ENCODE measurements around the gene MGMT. TPM values are rescaled to one million over a fixed set of nuclear protein-coding genes. Genes with fewer than 3 reads are reported as not detected.

MGMT gene
- total RNA-seq, 1 donor from 2014 or later, result 25.9 TPM

GRCh38 chr10:129444359-129444758 is 22.7 kb upstream of the MGMT start:
- Mint-ChIP-seq H3K36me3 (ENCODE audit: low read depth, unreplicated experiment) (no peaks in the 10 kb centered on the region), H3K27me3 (ENCODE audit: unreplicated experiment) (peaks cover 6% of the 10 kb centered on the region), H3K27ac (ENCODE audit: unreplicated experiment) (no peak overlapping the region), H3K9me3 (ENCODE audit: unreplicated experiment) (no peaks in the 10 kb centered on the region), H3K4me3 (ENCODE audit: unreplicated experiment) (no peak overlapping the region), H3K4me1 (ENCODE audit: unreplicated experiment) (no peaks in the 10 kb centered on the region)
- no peak for DNase-seq (ENCODE audit: low spot score)
- no peak for TF ChIP-seq CTCF (IDR thresholded peaks at IDR 0.05; ENCODE audit: unreplicated experiment)

GRCh38 chr10:129445436-129446182 is 21.4 kb upstream of the MGMT start:
- DNase-seq (ENCODE audit: low spot score), result no peak
- H3K9me3 Mint-ChIP-seq (ENCODE audit: unreplicated experiment), result no peaks in the 10 kb centered on the region
- TF ChIP-seq CTCF (IDR thresholded peaks at IDR 0.05; ENCODE audit: unreplicated experiment), result no peak

GRCh38 chr10:129446183-129446581 is 20.9 kb upstream of the MGMT start:
- no peak for TF ChIP-seq CTCF (IDR thresholded peaks at IDR 0.05; ENCODE audit: unreplicated experiment)
- H3K4me3 Mint-ChIP-seq (ENCODE audit: unreplicated experiment), result no peak overlapping the region
- no peak overlapping the region for H3K27ac Mint-ChIP-seq (ENCODE audit: unreplicated experiment)
- H3K27me3 Mint-ChIP-seq (ENCODE audit: unreplicated experiment), result peaks cover 3% of the 10 kb centered on the region
- no peaks in the 10 kb centered on the region for H3K36me3 Mint-ChIP-seq (ENCODE audit: low read depth, unreplicated experiment)
- no peak for DNase-seq (ENCODE audit: low spot score)
- H3K4me1 Mint-ChIP-seq (ENCODE audit: unreplicated experiment), result no peaks in the 10 kb centered on the region
- H3K9me3 Mint-ChIP-seq (ENCODE audit: unreplicated experiment), result no peaks in the 10 kb centered on the region

More at GRCh38 chr10:129445436-129446182, 21.4 kb upstream of the MGMT start:
- Mint-ChIP-seq H3K27ac (ENCODE audit: unreplicated experiment) (no peak overlapping the region), H3K4me3 (ENCODE audit: unreplicated experiment) (no peak overlapping the region), H3K36me3 (ENCODE audit: low read depth, unreplicated experiment) (no peaks in the 10 kb centered on the region), H3K27me3 (ENCODE audit: unreplicated experiment) (peaks cover 6% of the 10 kb centered on the region), H3K4me1 (ENCODE audit: unreplicated experiment) (no peaks in the 10 kb centered on the region)

GRCh38 chr10:129447486-129447885 is 19.6 kb upstream of the MGMT start:
- H3K36me3 Mint-ChIP-seq (ENCODE audit: low read depth, unreplicated experiment), result no peaks in the 10 kb centered on the region
- no peak overlapping the region for H3K27ac Mint-ChIP-seq (ENCODE audit: unreplicated experiment)
- no peak for DNase-seq (ENCODE audit: low spot score)
- TF ChIP-seq CTCF (IDR thresholded peaks at IDR 0.05; ENCODE audit: unreplicated experiment), result no peak
- H3K4me1 Mint-ChIP-seq (ENCODE audit: unreplicated experiment), result no peaks in the 10 kb centered on the region
- no peak overlapping the region for H3K4me3 Mint-ChIP-seq (ENCODE audit: unreplicated experiment)
- peaks cover 2% of the 10 kb centered on the region for H3K27me3 Mint-ChIP-seq (ENCODE audit: unreplicated experiment)
- no peaks in the 10 kb centered on the region for H3K9me3 Mint-ChIP-seq (ENCODE audit: unreplicated experiment)

- Mint-ChIP-seq H3K4me3 (ENCODE audit: unreplicated experiment) (no peak overlapping the region), H3K27me3 (ENCODE audit: unreplicated experiment) (peaks cover 1% of the 10 kb centered on the region), H3K27ac (ENCODE audit: unreplicated experiment) (no peak overlapping the region), H3K9me3 (ENCODE audit: unreplicated experiment) (no peaks in the 10 kb centered on the region), H3K4me1 (ENCODE audit: unreplicated experiment) (no peaks in the 10 kb centered on the region), H3K36me3 (ENCODE audit: low read depth, unreplicated experiment) (no peaks in the 10 kb centered on the region)
- TF ChIP-seq CTCF (IDR thresholded peaks at IDR 0.05; ENCODE audit: unreplicated experiment), result no peak
- no peak for DNase-seq (ENCODE audit: low spot score)
Measured at GRCh38 chr10:129448086-129448485, 19.0 kb upstream of the MGMT start.
